ENCODE results near the gene DOP1B.
"Not testable (repeated sequence)": the region's sequence is repeated elsewhere in the genome, so short reads cannot be mapped to it uniquely, and the experiment has no call there.

DOP1B gene

GRCh38 chr21:36135391-36136102 lies 21.1 kb upstream of the DOP1B start:
- DNase-seq, result peak; percentile 72

- not testable (repeated sequence) for DNase-seq
Observed at GRCh38 chr21:36139791-36140190, 16.8 kb upstream of the DOP1B start.

GRCh38 chr21:36141513-36141925 lies 15.1 kb upstream of the DOP1B start:
- DNase-seq, result peak; percentile 70

GRCh38 chr21:36144233-36144632 lies 12.4 kb upstream of the DOP1B start:
- not testable (repeated sequence) for DNase-seq

GRCh38 chr21:36145259-36145658 lies 11.4 kb upstream of the DOP1B start:
- DNase-seq, result no peak

GRCh38 chr21:36147911-36148310 lies 8.7 kb upstream of the DOP1B start:
- no peak for DNase-seq

GRCh38 chr21:36148886-36149285 lies 7.7 kb upstream of the DOP1B start:
- DNase-seq, result no peak

GRCh38 chr21:36149788-36150711 lies 6.6 kb upstream of the DOP1B start:
- DNase-seq, result peak; percentile 43

- no peak for DNase-seq
Observed at GRCh38 chr21:36155603-36156338, 853 bp upstream of the DOP1B start.

GRCh38 chr21:36156339-36156814 lies 247 bp upstream of the DOP1B start:
- DNase-seq, result peak; percentile 100

- no peak for DNase-seq
Observed at GRCh38 chr21:36159356-36159921, 2.8 kb downstream of the DOP1B start.

GRCh38 chr21:36160850-36161178 lies 4.2 kb downstream of the DOP1B start:
- no peak for DNase-seq

- DNase-seq, result no peak
Observed at GRCh38 chr21:36162631-36163030, 6.0 kb downstream of the DOP1B start.

GRCh38 chr21:36163750-36164741 lies 7.4 kb downstream of the DOP1B start:
- DNase-seq, result no peak

GRCh38 chr21:36165356-36165755 lies 8.7 kb downstream of the DOP1B start:
- no peak for DNase-seq

- no peak for DNase-seq
Observed at GRCh38 chr21:36166705-36167104, 10.1 kb downstream of the DOP1B start.

- DNase-seq, result no peak
Observed at GRCh38 chr21:36167541-36167940, 10.9 kb downstream of the DOP1B start.

- no peak for DNase-seq
Observed at GRCh38 chr21:36169470-36170128, 13.0 kb downstream of the DOP1B start.

GRCh38 chr21:36170823-36171222 lies 14.2 kb downstream of the DOP1B start:
- no peak for DNase-seq

- DNase-seq, result no peak
Observed at GRCh38 chr21:36171336-36171735, 14.7 kb downstream of the DOP1B start.

GRCh38 chr21:36171741-36172331 lies 15.2 kb downstream of the DOP1B start:
- DNase-seq, result no peak
